Thyroid gland (tissue), 4 donors: ENCODE results near the gene MYH14.

Source experiments
- POLR2A ChIP-seq, 2 donors: fragments of 450-650 bp; IDR thresholded peaks; one replicate each; pipeline ENCODE4 v1.6.1; 2017; ENCODE audit warnings: antibody characterized with exemption in 2 of 2, mild to moderate bottlenecking in 2 of 2, moderate library complexity in 1 of 2
- TF ChIP-seq, protein P1 (sequence below), 6 experiments: fragments of 200-600 bp in 3 of 6; fragments of 450-650 bp in 3 of 6; sonication (generic) in 3 of 6; IDR thresholded peaks; one replicate each; pipeline ENCODE4 v1.5.1; 2016 to 2019; ENCODE audit warnings: antibody characterized with exemption in 6 of 6, mild to moderate bottlenecking in 2 of 6, inconsistent platforms in 1 of 6, moderate library complexity in 1 of 6

DNA sequence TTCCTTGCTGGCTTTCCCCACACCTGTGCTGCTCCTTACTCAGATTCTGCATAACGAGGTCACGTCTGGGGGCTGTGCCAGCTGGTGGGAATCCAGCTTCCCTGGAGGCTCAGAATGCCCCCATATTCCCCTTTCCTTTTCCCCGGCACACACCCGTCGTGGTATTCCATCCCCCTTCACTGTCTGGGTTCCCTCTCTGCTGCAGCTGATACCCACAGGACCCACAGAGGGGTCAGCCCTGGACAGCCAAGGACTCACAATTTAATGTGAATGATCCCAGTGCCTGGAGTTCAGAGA, 4.2 kb upstream of the MYH14 start:
- TF ChIP-seq POLR2A (IDR thresholded peaks at IDR 0.05), result no peak
- TF ChIP-seq, protein P1, sequence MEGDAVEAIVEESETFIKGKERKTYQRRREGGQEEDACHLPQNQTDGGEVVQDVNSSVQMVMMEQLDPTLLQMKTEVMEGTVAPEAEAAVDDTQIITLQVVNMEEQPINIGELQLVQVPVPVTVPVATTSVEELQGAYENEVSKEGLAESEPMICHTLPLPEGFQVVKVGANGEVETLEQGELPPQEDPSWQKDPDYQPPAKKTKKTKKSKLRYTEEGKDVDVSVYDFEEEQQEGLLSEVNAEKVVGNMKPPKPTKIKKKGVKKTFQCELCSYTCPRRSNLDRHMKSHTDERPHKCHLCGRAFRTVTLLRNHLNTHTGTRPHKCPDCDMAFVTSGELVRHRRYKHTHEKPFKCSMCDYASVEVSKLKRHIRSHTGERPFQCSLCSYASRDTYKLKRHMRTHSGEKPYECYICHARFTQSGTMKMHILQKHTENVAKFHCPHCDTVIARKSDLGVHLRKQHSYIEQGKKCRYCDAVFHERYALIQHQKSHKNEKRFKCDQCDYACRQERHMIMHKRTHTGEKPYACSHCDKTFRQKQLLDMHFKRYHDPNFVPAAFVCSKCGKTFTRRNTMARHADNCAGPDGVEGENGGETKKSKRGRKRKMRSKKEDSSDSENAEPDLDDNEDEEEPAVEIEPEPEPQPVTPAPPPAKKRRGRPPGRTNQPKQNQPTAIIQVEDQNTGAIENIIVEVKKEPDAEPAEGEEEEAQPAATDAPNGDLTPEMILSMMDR (IDR thresholded peaks at IDR 0.05), result no peak
